ENCODE results near the gene CD247.

The CD247 gene

DNA sequence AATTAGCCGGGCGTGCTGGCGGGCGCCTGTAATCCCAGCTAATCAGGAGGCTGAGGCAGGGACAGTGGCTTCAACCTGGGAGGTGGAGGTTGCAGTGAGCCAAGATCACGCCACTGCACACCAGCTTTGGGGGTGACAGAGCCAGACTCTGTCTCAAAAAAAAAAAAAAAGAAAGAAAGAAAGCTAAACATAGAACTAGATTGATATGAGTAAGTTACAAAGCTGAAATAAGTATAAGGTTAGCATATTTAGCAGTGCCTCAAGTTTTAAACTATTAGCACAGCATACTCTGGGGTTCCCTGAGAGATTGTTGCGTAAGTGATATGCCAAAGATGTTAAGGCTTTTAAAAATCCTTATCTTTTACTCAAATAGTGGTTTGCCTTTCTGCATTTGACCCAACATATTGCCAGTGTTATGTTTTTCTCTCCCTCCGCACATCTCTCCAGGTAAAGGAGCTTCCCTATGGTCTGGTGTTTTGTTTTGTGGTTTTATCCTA, 126.1 kb downstream of the CD247 start:
- Histone ChIP-seq H3K27me3 (ENCODE audit: insufficient read depth, low read length, poor library complexity) (no peaks in the 10 kb centered on the region), H3K9me3 (ENCODE audit: insufficient read depth, low read length, severe bottlenecking) (no peaks in the 10 kb centered on the region), H3K36me3 (ENCODE audit: insufficient read depth, low read length) (peaks cover 34% of the 10 kb centered on the region), H3K4me3 (ENCODE audit: low read depth in 1 of 2, low read length in 2 of 2) (no peak overlapping the region), H3K27ac (ENCODE audit: low read length) (no peak overlapping the region), H3K4me1 (ENCODE audit: insufficient read depth, low read length) (no peaks in the 10 kb centered on the region), H4K20me1 (ENCODE audit: insufficient read depth, low read length) (no peaks in the 10 kb centered on the region), H3K9ac (ENCODE audit: low read depth, low read length) (no peak overlapping the region), H2AFZ (ENCODE audit: low read depth, low read length) (no peak overlapping the region), H3K79me2 (ENCODE audit: insufficient read depth, low read length) (no peaks in the 10 kb centered on the region), H3K4me2 (ENCODE audit: insufficient read depth, low read length) (no peak overlapping the region)
- DNase-seq = no peak
- TF ChIP-seq, protein P1, sequence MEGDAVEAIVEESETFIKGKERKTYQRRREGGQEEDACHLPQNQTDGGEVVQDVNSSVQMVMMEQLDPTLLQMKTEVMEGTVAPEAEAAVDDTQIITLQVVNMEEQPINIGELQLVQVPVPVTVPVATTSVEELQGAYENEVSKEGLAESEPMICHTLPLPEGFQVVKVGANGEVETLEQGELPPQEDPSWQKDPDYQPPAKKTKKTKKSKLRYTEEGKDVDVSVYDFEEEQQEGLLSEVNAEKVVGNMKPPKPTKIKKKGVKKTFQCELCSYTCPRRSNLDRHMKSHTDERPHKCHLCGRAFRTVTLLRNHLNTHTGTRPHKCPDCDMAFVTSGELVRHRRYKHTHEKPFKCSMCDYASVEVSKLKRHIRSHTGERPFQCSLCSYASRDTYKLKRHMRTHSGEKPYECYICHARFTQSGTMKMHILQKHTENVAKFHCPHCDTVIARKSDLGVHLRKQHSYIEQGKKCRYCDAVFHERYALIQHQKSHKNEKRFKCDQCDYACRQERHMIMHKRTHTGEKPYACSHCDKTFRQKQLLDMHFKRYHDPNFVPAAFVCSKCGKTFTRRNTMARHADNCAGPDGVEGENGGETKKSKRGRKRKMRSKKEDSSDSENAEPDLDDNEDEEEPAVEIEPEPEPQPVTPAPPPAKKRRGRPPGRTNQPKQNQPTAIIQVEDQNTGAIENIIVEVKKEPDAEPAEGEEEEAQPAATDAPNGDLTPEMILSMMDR (IDR thresholded peaks at IDR 0.05; ENCODE audit: borderline replicate concordance, extremely low read depth, low read length, poor library complexity, severe bottlenecking) = no peak
- no peak for TF ChIP-seq EZH2 (IDR thresholded peaks at IDR 0.05; ENCODE audit: borderline replicate concordance, low read depth, low read length, severe bottlenecking)
- ATAC-seq (ENCODE audit: insufficient read depth, low read depth) = no peak

DNA sequence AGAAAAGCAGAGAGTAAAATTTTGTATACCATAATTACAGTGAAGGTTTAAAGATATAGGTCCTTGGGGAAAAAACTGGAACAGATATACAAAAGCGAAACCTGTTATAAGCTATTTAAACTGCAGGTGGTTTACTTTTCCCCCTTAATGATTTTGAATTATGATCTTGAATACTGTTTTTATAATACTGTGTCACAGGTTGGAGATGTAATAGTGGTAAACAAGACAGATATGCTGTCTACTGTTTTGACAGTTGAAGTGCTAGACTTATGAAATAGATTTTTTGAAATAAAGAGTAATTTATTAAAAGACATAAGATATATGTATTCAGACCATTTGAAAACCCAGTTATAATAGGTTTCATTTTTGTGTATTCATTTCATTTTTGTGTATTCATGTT, 129.4 kb downstream of the CD247 start:
- TF ChIP-seq EZH2 (IDR thresholded peaks at IDR 0.05; ENCODE audit: borderline replicate concordance, low read depth, low read length, severe bottlenecking) = no peak
- TF ChIP-seq, protein P1 (IDR thresholded peaks at IDR 0.05; ENCODE audit: borderline replicate concordance, extremely low read depth, low read length, poor library complexity, severe bottlenecking) = no peak
- H3K27me3 ChIP-seq (ENCODE audit: insufficient read depth, low read length, poor library complexity) = no peaks in the 10 kb centered on the region
- H3K4me1 ChIP-seq (ENCODE audit: insufficient read depth, low read length) = no peaks in the 10 kb centered on the region
- H3K27ac ChIP-seq (ENCODE audit: low read length) = no peak overlapping the region
- no peak overlapping the region for H3K9ac ChIP-seq (ENCODE audit: low read depth, low read length)
- H3K4me3 ChIP-seq (ENCODE audit: low read depth in 1 of 2, low read length in 2 of 2) = no peak overlapping the region
- DNase-seq = no peak
- peaks cover 43% of the 10 kb centered on the region for H3K36me3 ChIP-seq (ENCODE audit: insufficient read depth, low read length)
- no peak overlapping the region for H2AFZ ChIP-seq (ENCODE audit: low read depth, low read length)
- H3K9me3 ChIP-seq (ENCODE audit: insufficient read depth, low read length, severe bottlenecking) = no peaks in the 10 kb centered on the region
- no peaks in the 10 kb centered on the region for H3K79me2 ChIP-seq (ENCODE audit: insufficient read depth, low read length)
- no peaks in the 10 kb centered on the region for H4K20me1 ChIP-seq (ENCODE audit: insufficient read depth, low read length)
- no peak overlapping the region for H3K4me2 ChIP-seq (ENCODE audit: insufficient read depth, low read length)
- ATAC-seq (ENCODE audit: insufficient read depth, low read depth) = no peak

DNA sequence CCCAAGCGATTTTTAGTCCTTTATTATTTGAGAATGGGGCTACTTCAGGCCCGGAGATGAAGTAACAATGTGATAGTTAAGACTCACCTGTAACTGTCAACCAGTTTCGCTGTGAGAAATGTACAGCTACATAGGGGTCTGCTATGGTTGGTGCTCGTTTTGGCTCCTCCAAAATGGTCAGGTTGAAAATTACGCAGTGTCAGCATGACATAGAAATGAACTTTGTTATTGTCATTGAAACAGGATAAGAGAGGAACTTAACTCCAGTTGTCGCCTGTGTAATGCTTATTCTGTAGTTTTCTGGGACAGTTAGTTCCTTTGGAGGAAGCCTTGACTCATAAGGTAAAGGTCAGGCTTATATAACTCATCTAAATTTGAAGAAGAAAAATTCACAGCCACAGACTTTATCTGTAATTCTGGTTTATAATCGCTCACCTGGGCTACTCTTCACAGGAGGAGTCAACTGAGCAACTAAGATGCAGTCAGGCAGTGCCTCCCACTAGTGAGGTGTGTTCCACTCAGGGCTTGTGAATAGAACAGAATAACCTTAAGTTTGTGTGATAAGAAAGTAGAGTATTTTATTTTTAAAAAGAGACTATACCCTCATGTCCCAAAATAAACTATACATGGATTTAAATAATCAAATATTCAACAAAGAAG, 130.9 kb downstream of the CD247 start:
- H3K9me3 ChIP-seq (ENCODE audit: insufficient read depth, low read length, severe bottlenecking) = no peaks in the 10 kb centered on the region
- H4K20me1 ChIP-seq (ENCODE audit: insufficient read depth, low read length) = no peaks in the 10 kb centered on the region
- no peak overlapping the region for H2AFZ ChIP-seq (ENCODE audit: low read depth, low read length)
- H3K4me1 ChIP-seq (ENCODE audit: insufficient read depth, low read length) = no peaks in the 10 kb centered on the region
- H3K27me3 ChIP-seq (ENCODE audit: insufficient read depth, low read length, poor library complexity) = no peaks in the 10 kb centered on the region
- H3K9ac ChIP-seq (ENCODE audit: low read depth, low read length) = no peak overlapping the region
- no peaks in the 10 kb centered on the region for H3K79me2 ChIP-seq (ENCODE audit: insufficient read depth, low read length)
- ATAC-seq (ENCODE audit: insufficient read depth, low read depth) (no peak), DNase-seq (no peak)
- TF ChIP-seq, protein P1 (IDR thresholded peaks at IDR 0.05; ENCODE audit: borderline replicate concordance, extremely low read depth, low read length, poor library complexity, severe bottlenecking) = no peak
- TF ChIP-seq EZH2 (IDR thresholded peaks at IDR 0.05; ENCODE audit: borderline replicate concordance, low read depth, low read length, severe bottlenecking) = no peak
- H3K27ac ChIP-seq (ENCODE audit: low read length) = no peak overlapping the region
- H3K4me3 ChIP-seq (ENCODE audit: low read depth in 1 of 2, low read length in 2 of 2) = no peak overlapping the region
- H3K4me2 ChIP-seq (ENCODE audit: insufficient read depth, low read length) = no peak overlapping the region
- H3K36me3 ChIP-seq (ENCODE audit: insufficient read depth, low read length) = peaks cover 44% of the 10 kb centered on the region
